ENCODE data around the gene MED28.

MED28 gene

GRCh38 chr4:17667253-17667652 lies 52.8 kb downstream of the MED28 start:
- no peak for DNase-seq (ENCODE audit: low read depth)

GRCh38 chr4:17667653-17668201 lies 53.3 kb downstream of the MED28 start:
- DNase-seq (ENCODE audit: low read depth): no peak

DNA sequence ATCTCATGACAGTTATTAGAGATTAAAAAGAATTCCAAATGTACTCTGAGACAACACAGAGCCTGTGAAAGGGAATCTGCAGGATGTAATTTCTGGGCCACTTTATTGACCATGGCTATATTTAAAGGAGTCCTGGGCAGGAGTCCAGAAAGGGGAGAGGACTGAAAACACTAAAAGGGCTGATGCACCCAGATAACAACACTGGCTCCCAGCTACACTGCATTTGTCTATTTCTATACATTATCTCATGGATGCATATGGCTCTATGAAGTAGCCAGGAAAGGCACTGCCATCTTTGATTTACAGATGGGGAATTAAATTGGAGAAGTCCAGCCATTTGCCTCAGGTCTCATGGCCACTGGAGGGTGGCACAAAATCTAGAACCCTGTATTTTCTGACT lies 56.0 kb downstream of the MED28 start:
- no peak for DNase-seq (ENCODE audit: low read depth)

DNA sequence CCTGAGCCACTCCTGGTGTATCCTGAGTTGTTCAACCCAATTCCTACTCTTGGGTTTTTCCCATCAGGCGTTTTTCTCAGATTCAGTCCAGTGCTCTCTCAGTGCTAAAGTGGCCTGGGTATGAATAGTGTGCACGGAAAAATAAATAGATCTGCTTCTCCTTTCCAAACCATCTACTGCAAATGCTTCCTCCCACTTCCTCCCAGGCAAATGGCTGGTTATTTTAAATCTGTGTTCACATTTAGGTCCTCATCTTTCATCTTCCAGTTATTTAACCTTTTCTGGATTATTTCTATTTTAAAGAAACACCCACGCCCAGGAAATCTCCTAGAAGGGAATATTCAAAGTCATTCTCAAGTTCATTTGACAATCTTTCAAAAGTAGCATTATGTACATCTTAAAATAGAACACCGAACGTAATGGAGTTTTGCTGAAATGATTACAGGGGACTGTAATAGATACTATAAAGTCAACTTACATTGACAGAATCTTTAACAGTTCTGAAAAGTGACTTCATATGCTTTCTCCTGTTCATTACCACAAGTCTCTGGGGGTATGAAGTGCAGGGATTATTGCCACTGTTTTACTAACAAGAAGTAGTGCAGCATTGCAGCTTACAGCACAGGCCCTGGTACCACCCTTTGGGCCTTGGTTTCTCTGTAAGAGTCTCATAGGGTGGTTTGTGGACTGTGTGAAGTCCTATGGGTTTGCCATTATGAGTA lies 66.3 kb downstream of the MED28 start:
- DNase-seq (ENCODE audit: low read depth): no peak

DNA sequence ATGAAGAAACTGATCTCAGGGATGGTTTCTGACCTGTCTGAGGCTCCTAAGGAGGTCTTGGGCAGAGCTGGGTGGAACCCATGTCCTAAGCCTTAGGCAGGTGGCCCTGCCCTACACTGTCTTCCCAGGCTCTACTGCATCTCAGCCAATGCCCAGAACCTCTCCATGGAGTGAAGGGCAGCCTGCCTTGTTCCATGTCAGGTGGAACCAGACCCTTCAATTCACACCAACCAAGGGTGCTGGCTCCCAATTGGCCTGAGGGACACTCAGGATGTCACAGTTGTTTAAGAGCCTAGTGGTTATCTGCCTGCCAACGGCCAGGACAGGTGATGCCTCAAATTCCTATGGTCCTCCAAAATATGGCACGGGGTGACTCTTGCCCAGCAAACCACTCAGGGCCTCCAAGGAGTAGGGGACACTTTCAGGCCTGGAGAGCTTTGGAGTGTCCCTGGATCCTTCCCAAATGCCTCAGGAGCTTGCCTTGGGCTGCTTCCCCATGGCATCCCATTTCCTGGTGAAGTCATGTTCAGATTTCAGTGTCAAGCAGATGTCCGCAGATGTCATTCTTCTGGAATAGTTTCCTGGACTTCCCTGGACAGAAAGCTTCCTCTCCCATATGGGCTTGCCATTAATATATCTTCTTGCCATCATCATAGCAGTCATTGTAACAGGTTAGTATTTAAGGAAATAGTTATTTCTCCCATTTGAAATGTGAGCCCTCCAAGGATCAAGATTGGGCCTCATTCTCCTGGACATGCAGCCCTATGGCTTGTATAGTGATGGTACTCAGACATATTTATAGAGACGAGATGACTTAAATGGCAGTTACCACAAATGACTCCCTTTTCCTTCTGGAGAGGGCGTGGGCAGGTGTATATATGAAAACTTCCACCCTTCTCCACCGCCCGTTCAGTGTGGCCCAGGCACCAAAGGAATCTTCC lies 67.1 kb downstream of the MED28 start:
- DNase-seq (ENCODE audit: low read depth): no peak

- DNase-seq (ENCODE audit: low read depth): no peak
These were observed 67.8 kb downstream of the MED28 start for GRCh38 chr4:17682222-17682566.
